ENCODE measurements around the gene NHLRC4.

The NHLRC4 gene

GRCh38 chr16:561957-562938 lies 4.6 kb upstream of the NHLRC4 start:
- no peak for TF ChIP-seq LEF1 (IDR thresholded peaks at IDR 0.05; ENCODE audit: borderline replicate concordance)
- no peak for TF ChIP-seq NFRKB (IDR thresholded peaks at IDR 0.05)
- TF ChIP-seq CTBP1 (IDR thresholded peaks at IDR 0.05; ENCODE audit: borderline replicate concordance), result no peak
- no peak for TF ChIP-seq SUZ12 (IDR thresholded peaks at IDR 0.05)
- TF ChIP-seq TARDBP (IDR thresholded peaks at IDR 0.05), result no peak
- TF ChIP-seq ELF4 (IDR thresholded peaks at IDR 0.05), result no peak
- no peak for TF ChIP-seq PKNOX1 (IDR thresholded peaks at IDR 0.05)
- TF ChIP-seq BHLHE40 (IDR thresholded peaks at IDR 0.05; ENCODE audit: borderline replicate concordance), result no peak
- no peak for TF ChIP-seq SP1 (IDR thresholded peaks at IDR 0.05)
- CTCF ChIA-PET, result no interaction called here

GRCh38 chr16:563072-563644 lies 3.6 kb upstream of the NHLRC4 start:
- CTCF ChIA-PET, result no interaction called here

More at GRCh38 chr16:561957-562938, 4.6 kb upstream of the NHLRC4 start:
- no peak for DNase-seq (ENCODE audit: extremely low spot score)
- POLR2A ChIA-PET, result no interaction called here

GRCh38 chr16:564690-565418 lies 2.0 kb upstream of the NHLRC4 start:
- ChIA-PET CTCF (no interaction called here), POLR2A (no interaction called here)
- TF ChIP-seq CTBP1 (IDR thresholded peaks at IDR 0.05; ENCODE audit: borderline replicate concordance) (no peak), PKNOX1 (IDR thresholded peaks at IDR 0.05) (no peak), HDGF (IDR thresholded peaks at IDR 0.05; ENCODE audit: borderline replicate concordance) (no peak), LEF1 (IDR thresholded peaks at IDR 0.05; ENCODE audit: borderline replicate concordance) (no peak), NFRKB (IDR thresholded peaks at IDR 0.05) (no peak), L3MBTL2 (conservative IDR thresholded peaks at IDR 0.05) (no peak), ARNT (IDR thresholded peaks at IDR 0.05) (no peak), BHLHE40 (IDR thresholded peaks at IDR 0.05; ENCODE audit: borderline replicate concordance) (no peak), SP1 (IDR thresholded peaks at IDR 0.05) (no peak), FOXA1 (IDR thresholded peaks at IDR 0.05) (no peak), FOXK2 (IDR thresholded peaks at IDR 0.05) (no peak), ELF4 (IDR thresholded peaks at IDR 0.05) (no peak), TARDBP (IDR thresholded peaks at IDR 0.05) (no peak)
- no peak for DNase-seq (ENCODE audit: extremely low spot score)

More at GRCh38 chr16:563072-563644, 3.6 kb upstream of the NHLRC4 start:
- TF ChIP-seq LEF1 (IDR thresholded peaks at IDR 0.05; ENCODE audit: borderline replicate concordance) (no peak), TARDBP (IDR thresholded peaks at IDR 0.05) (no peak), SUZ12 (IDR thresholded peaks at IDR 0.05) (no peak), FOXA1 (IDR thresholded peaks at IDR 0.05) (no peak), SP1 (IDR thresholded peaks at IDR 0.05) (no peak), CTBP1 (IDR thresholded peaks at IDR 0.05; ENCODE audit: borderline replicate concordance) (no peak), ARNT (IDR thresholded peaks at IDR 0.05) (no peak), NFRKB (IDR thresholded peaks at IDR 0.05) (no peak), ELF4 (IDR thresholded peaks at IDR 0.05) (no peak), L3MBTL2 (conservative IDR thresholded peaks at IDR 0.05) (no peak), FOXM1 (IDR thresholded peaks at IDR 0.05; ENCODE audit: borderline replicate concordance) (no peak), FOXK2 (IDR thresholded peaks at IDR 0.05) (no peak), ZNF384 (IDR thresholded peaks at IDR 0.05) (no peak), PKNOX1 (IDR thresholded peaks at IDR 0.05) (no peak), BHLHE40 (IDR thresholded peaks at IDR 0.05; ENCODE audit: borderline replicate concordance) (no peak), HDGF (IDR thresholded peaks at IDR 0.05; ENCODE audit: borderline replicate concordance) (no peak)
- no peak for DNase-seq (ENCODE audit: extremely low spot score)
- POLR2A ChIA-PET, result no interaction called here

- ChIA-PET POLR2A (interaction anchor here (1.4 kb wide), 1 partner anchor 21 kb away, joined by 3 read pairs; no protein-coding TSS in a partner anchor), CTCF (no interaction called here)
- TF ChIP-seq BHLHE40 (IDR thresholded peaks at IDR 0.05; ENCODE audit: borderline replicate concordance), result no peak
- TF ChIP-seq ZNF384 (IDR thresholded peaks at IDR 0.05), result no peak
- TF ChIP-seq FOXM1 (IDR thresholded peaks at IDR 0.05; ENCODE audit: borderline replicate concordance), result no peak
- TF ChIP-seq PKNOX1 (IDR thresholded peaks at IDR 0.05), result no peak
- TF ChIP-seq ARNT (IDR thresholded peaks at IDR 0.05), result no peak
- no peak for TF ChIP-seq ELF4 (IDR thresholded peaks at IDR 0.05)
- TF ChIP-seq FOXK2 (IDR thresholded peaks at IDR 0.05), result no peak
- no peak for DNase-seq (ENCODE audit: extremely low spot score)
These were observed 1.1 kb upstream of the NHLRC4 start for GRCh38 chr16:565419-566330.

Measured in HEK293T (cell line).